ENCODE measurements around the gene TENM3.

The TENM3 gene

GRCh38 chr4:182521011-182521410, 277.8 kb downstream of the TENM3 start:
- no peaks in the 10 kb centered on the region for H3K36me3 ChIP-seq (replicated peaks; ENCODE audit: insufficient read depth, low read length)
- no peak overlapping the region for H3K4me2 ChIP-seq (ENCODE audit: low read depth, low read length)
- H4K20me1 ChIP-seq (ENCODE audit: insufficient read depth, low read length), result no peaks in the 10 kb centered on the region
- H3K9me2 ChIP-seq (replicated peaks; ENCODE audit: insufficient read depth, low read length), result no peaks in the 10 kb centered on the region
- no peaks in the 10 kb centered on the region for H3K79me2 ChIP-seq (ENCODE audit: low read length)
- no peaks in the 10 kb centered on the region for H3F3A ChIP-seq (ENCODE audit: insufficient read depth, low read length)
- TF ChIP-seq CTCF (IDR thresholded peaks at IDR 0.05; ENCODE audit: low read length) (no peak), EZH2 (optimal IDR thresholded peaks at IDR 0.05; ENCODE audit: low read depth, low read length) (no peak), EZH2phosphoT487 (IDR thresholded peaks at IDR 0.05; ENCODE audit: low read length) (no peak)
- no peak overlapping the region for H3K4me3 ChIP-seq (ENCODE audit: low read length)
- no peak overlapping the region for H3K9ac ChIP-seq (ENCODE audit: low read length)
- no peak overlapping the region for H3K27ac ChIP-seq (ENCODE audit: low read length)
- no peak for DNase-seq
- no peak overlapping the region for H2AFZ ChIP-seq (ENCODE audit: low read length)
- no peaks in the 10 kb centered on the region for H3K27me3 ChIP-seq (replicated peaks; ENCODE audit: insufficient read depth, low read length)
- no peaks in the 10 kb centered on the region for H3K9me3 ChIP-seq (replicated peaks; ENCODE audit: insufficient read depth, low read length)
- no peaks in the 10 kb centered on the region for H3K4me1 ChIP-seq (ENCODE audit: low read length)

- Histone ChIP-seq H3F3A (ENCODE audit: insufficient read depth, low read length) (no peaks in the 10 kb centered on the region), H2AFZ (ENCODE audit: low read length) (no peak overlapping the region), H4K20me1 (ENCODE audit: insufficient read depth, low read length) (no peaks in the 10 kb centered on the region), H3K79me2 (ENCODE audit: low read length) (no peaks in the 10 kb centered on the region), H3K36me3 (replicated peaks; ENCODE audit: insufficient read depth, low read length) (no peaks in the 10 kb centered on the region), H3K4me1 (ENCODE audit: low read length) (no peaks in the 10 kb centered on the region), H3K9ac (ENCODE audit: low read length) (no peak overlapping the region), H3K4me2 (ENCODE audit: low read depth, low read length) (no peak overlapping the region), H3K9me2 (replicated peaks; ENCODE audit: insufficient read depth, low read length) (no peaks in the 10 kb centered on the region), H3K9me3 (replicated peaks; ENCODE audit: insufficient read depth, low read length) (no peaks in the 10 kb centered on the region), H3K4me3 (ENCODE audit: low read length) (no peak overlapping the region), H3K27ac (ENCODE audit: low read length) (no peak overlapping the region), H3K27me3 (replicated peaks; ENCODE audit: insufficient read depth, low read length) (no peaks in the 10 kb centered on the region)
- no peak for TF ChIP-seq EZH2phosphoT487 (IDR thresholded peaks at IDR 0.05; ENCODE audit: low read length)
- TF ChIP-seq CTCF (IDR thresholded peaks at IDR 0.05; ENCODE audit: low read length), result no peak
- TF ChIP-seq EZH2 (optimal IDR thresholded peaks at IDR 0.05; ENCODE audit: low read depth, low read length), result no peak
- no peak for DNase-seq
Measured at GRCh38 chr4:182528819-182529218, 285.6 kb downstream of the TENM3 start.

- no peak for DNase-seq
- Histone ChIP-seq H3K9ac (ENCODE audit: low read length) (no peak overlapping the region), H3K27ac (ENCODE audit: low read length) (no peak overlapping the region), H3K79me2 (ENCODE audit: low read length) (no peaks in the 10 kb centered on the region), H3F3A (ENCODE audit: insufficient read depth, low read length) (no peaks in the 10 kb centered on the region), H2AFZ (ENCODE audit: low read length) (no peak overlapping the region), H3K4me3 (ENCODE audit: low read length) (no peak overlapping the region), H3K9me3 (replicated peaks; ENCODE audit: insufficient read depth, low read length) (no peaks in the 10 kb centered on the region), H3K4me2 (ENCODE audit: low read depth, low read length) (no peak overlapping the region), H3K9me2 (replicated peaks; ENCODE audit: insufficient read depth, low read length) (no peaks in the 10 kb centered on the region), H3K4me1 (ENCODE audit: low read length) (no peaks in the 10 kb centered on the region), H4K20me1 (ENCODE audit: insufficient read depth, low read length) (no peaks in the 10 kb centered on the region), H3K27me3 (replicated peaks; ENCODE audit: insufficient read depth, low read length) (no peaks in the 10 kb centered on the region), H3K36me3 (replicated peaks; ENCODE audit: insufficient read depth, low read length) (no peaks in the 10 kb centered on the region)
- no peak for TF ChIP-seq EZH2 (optimal IDR thresholded peaks at IDR 0.05; ENCODE audit: low read depth, low read length)
- no peak for TF ChIP-seq CTCF (IDR thresholded peaks at IDR 0.05; ENCODE audit: low read length)
- TF ChIP-seq EZH2phosphoT487 (IDR thresholded peaks at IDR 0.05; ENCODE audit: low read length), result no peak
Measured at GRCh38 chr4:182530451-182530850, 287.2 kb downstream of the TENM3 start.

All from MM.1S (cell line).